Adrenal gland (tissue), 12 donors: Measurements from ENCODE around the gene THSD4. TPM values are rescaled to one million over a fixed set of nuclear protein-coding genes. Genes with fewer than 3 reads are reported as not detected.

Experiments
- DNase-seq, 7 donors: peaks; one replicate each; pipeline ENCODE4 v3.0.0-alpha.2; 2019 to 2020
- H3K27ac ChIP-seq, 5 donors: fragments of 200-600 bp; sonication (generic) in 4 of 5; 1 replicate in 3 of 5; 2 replicates in 2 of 5; pipeline versions ENCODE4 v1.5.1 to v1.8.0; 2016 to 2020; ENCODE audit warnings: mild to moderate bottlenecking in 1 of 5
- H3K27me3 ChIP-seq: fragments of 200-600 bp; 2 replicates; pipeline ENCODE4 v1.8.0; 2021
- H3K36me3 ChIP-seq, 2 donors: fragments of 200-600 bp; replicated peaks in 1 of 2; 1 replicate in 1 of 2; 2 replicates in 1 of 2; pipeline versions ENCODE4 v1.5.1 to v1.8.0; 2018 to 2022
- H3K4me1 ChIP-seq, 2 donors: fragments of 200-600 bp; replicated peaks in 1 of 2; 1 replicate in 1 of 2; 2 replicates in 1 of 2; pipeline versions ENCODE4 v1.5.1 to v1.8.0; 2018 to 2021
- H3K4me3 ChIP-seq, 4 donors: fragments of 200-600 bp; sonication (generic) in 3 of 4; one replicate each; pipeline ENCODE4 v1.5.1; 2016 to 2018
- H3K9me3 ChIP-seq, 3 donors: fragments of 200-600 bp; sonication (generic) in 1 of 3; replicated peaks in 1 of 3; 1 replicate in 2 of 3; 2 replicates in 1 of 3; pipeline versions ENCODE4 v1.5.1 to v1.8.0; 2016 to 2021
- POLR2A ChIP-seq, 2 donors: fragments of 450-650 bp; IDR thresholded peaks; one replicate each; pipeline ENCODE4 v1.6.1; 2017; ENCODE audit warnings: antibody characterized with exemption in 2 of 2, mild to moderate bottlenecking in 2 of 2, moderate library complexity in 1 of 2
- WGBS, 4 donors: extraction: QIAGEN DNeasy Blood & Tissue Kit in 2 of 4; methylation state at CpG; one replicate each; pipeline versions ENCODE4 v1.1.5 to v1.1.7; 2013 to 2017; 5-methylcytosine and 5-hydroxymethylcytosine counted together
- intact Hi-C, 2 donors: fragments of 100-400 bp; cut with DNase I; formaldehyde crosslinking; loops; one replicate each; pipeline versions ENCODE4 v1.14.1 to v1.15.0; 2022 to 2023
- polyA plus RNA-seq, 3 donors: library from polyadenylated mRNA; stranded (reverse); fragments of 200-250 nt in 2 of 3; fragments of 350-450 nt in 1 of 3; fragmentation: Illumina TruSeq in 1 of 3; extraction: RNeasy Lipid Tissue Mini Kit (QIAGEN cat#74804) in 1 of 3; gene quantifications; one replicate each; pipeline ENCODE4 v1.2.3, GENCODE V29; 2013 to 2014
- total RNA-seq, 9 donors: library from RNA; depleted of rRNA in 4 of 9; stranded (reverse); fragments of >200 nt in 4 of 9; fragments of 120-200 nt in 1 of 9; fragmentation: NEBNext Ultra II Directional in 1 of 9; extraction: Animal tissue kit (Norgen Biotek cat#: 25700) in 1 of 9; gene quantifications; one replicate each; pipeline versions ENCODE4 v1.1.0 to v1.2.4, GENCODE V29; 2013 to 2023
- TF ChIP-seq, protein P1 (sequence below), 6 experiments: fragments of 450-650 bp in 4 of 6; fragments of 200-600 bp in 2 of 6; sonication (generic) in 1 of 6; IDR thresholded peaks; 1 replicate in 5 of 6; 2 replicates in 1 of 6; pipeline versions ENCODE4 v1.5.1 to v1.8.0; 2016 to 2021; ENCODE audit warnings: antibody characterized with exemption in 6 of 6, mild to moderate bottlenecking in 2 of 6, moderate library complexity in 1 of 6
- donor health status: healthy with polysubstance abuse.
- donor health status: Bipolar disorder and iron deficiency.
- donor health status: DM: yes; HTN: yes; CAD: no.
- donor health status: DM: no; HTN: no; CAD: no.
- donor health status: DM: no; HTN: no; CAD: no.
- donor health status: DM: yes; HTN: yes; CAD: no.

The THSD4 gene
- total and polyA plus RNA-seq, 12 donors = 5.3 to 53.2 (median 23.2) TPM

DNA sequence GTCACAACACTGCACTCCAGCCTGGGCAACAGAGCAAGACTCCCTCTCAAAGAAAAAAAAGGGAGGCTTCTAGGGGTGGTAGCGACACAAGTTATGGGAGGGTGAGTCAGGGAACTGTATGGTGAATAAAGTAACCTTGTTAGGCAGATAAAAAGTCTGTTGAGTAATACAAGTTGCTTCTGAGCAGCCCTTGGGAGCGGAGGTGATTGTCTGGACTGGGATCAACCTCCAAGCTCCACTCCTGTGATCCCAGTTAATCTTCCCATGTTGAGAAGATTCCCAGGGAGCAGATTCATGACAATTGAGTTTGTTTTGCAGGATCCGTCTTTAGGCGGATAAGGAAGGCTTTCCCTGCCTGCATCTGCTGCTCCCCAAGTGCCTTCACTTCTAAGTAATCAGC lies 335.9 kb downstream of the THSD4 start:
- peak in 2 of 7 donors; percentile 35 to 37 for DNase-seq
- WGBS, 4 donors = 48 to 72% (median 65%) methylated on average over 4 of the region's 4 CpGs
- Histone ChIP-seq H3K9me3 (no peaks in the 10 kb centered on the region), H3K27ac (no peak overlapping the region), H3K36me3 (no peaks in the 10 kb centered on the region), H3K27me3 (no peaks in the 10 kb centered on the region), H3K4me3 (no peak overlapping the region), H3K4me1 (peaks cover 3 to 10% of the 10 kb centered on the region in 2 donors)
- intact Hi-C loops = no loop called here
- TF ChIP-seq POLR2A (IDR thresholded peaks at IDR 0.05) = no peak
- TF ChIP-seq, protein P1, sequence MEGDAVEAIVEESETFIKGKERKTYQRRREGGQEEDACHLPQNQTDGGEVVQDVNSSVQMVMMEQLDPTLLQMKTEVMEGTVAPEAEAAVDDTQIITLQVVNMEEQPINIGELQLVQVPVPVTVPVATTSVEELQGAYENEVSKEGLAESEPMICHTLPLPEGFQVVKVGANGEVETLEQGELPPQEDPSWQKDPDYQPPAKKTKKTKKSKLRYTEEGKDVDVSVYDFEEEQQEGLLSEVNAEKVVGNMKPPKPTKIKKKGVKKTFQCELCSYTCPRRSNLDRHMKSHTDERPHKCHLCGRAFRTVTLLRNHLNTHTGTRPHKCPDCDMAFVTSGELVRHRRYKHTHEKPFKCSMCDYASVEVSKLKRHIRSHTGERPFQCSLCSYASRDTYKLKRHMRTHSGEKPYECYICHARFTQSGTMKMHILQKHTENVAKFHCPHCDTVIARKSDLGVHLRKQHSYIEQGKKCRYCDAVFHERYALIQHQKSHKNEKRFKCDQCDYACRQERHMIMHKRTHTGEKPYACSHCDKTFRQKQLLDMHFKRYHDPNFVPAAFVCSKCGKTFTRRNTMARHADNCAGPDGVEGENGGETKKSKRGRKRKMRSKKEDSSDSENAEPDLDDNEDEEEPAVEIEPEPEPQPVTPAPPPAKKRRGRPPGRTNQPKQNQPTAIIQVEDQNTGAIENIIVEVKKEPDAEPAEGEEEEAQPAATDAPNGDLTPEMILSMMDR (IDR thresholded peaks at IDR 0.05) = no peak

DNA sequence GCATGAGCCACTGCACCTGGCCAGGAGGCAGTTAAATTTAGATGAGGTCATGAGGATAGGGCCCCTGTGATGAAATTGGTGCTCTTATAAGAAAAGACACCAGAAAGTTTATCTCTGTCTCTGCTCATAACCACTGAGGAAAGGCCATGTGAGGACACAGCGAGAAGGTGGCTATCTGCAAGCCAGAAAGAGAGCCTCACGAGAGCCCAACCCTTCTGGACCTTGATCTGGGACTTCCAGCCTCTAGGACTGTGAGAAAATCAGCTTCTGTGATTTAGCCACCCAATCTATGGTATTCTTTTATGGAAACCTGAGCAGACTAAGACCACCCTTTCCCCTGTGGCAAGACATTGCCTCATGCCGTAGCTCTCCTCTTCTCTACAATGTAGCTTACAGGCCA lies 337.6 kb downstream of the THSD4 start:
- no peaks in the 10 kb centered on the region for H3K9me3 ChIP-seq

DNA sequence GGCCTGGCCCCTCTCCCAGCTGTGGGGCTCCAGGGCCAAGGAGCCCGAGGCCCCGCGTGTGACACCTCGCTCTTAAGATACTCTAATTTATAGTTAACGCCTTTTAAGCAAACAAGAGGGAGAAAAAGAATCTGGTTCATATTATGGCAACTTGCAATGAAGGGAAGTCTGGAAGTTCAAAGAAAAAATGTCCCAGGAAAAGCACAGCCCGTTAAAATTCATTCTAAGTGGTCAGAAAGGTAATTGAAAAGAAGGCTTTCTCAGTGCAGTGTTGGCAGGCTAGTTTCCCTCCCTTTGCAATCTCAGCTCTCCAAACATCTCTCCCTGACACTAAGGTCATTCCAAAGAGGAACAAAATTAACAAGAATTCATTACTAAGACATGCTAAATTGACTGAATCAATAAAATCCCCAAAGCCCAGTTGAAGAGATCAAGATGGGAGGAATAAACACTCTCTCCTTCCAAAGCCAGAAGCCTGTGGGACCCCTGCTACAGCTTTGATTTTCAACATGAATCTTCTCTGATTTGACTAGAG lies 339.3 kb downstream of the THSD4 start:
- WGBS, 4 donors = 78 to 87% (median 82%) methylated on average over 6 of the region's 6 CpGs
- intact Hi-C loops = no loop called here

More for the DNA sequence above, 337.6 kb downstream of the THSD4 start:
- peaks cover 3 to 13% of the 10 kb centered on the region in 2 donors for H3K4me1 ChIP-seq
- no peak overlapping the region for H3K4me3 ChIP-seq
- WGBS, 4 donors = 73 to 93% (median 91%) methylated on average over 3 of the region's 3 CpGs
- intact Hi-C loops = no loop called here
- H3K27ac ChIP-seq = no peak overlapping the region
- TF ChIP-seq POLR2A (IDR thresholded peaks at IDR 0.05) = no peak
- TF ChIP-seq, protein P1 (IDR thresholded peaks at IDR 0.05) = no peak
- DNase-seq = no peak
- no peaks in the 10 kb centered on the region for H3K36me3 ChIP-seq
- no peaks in the 10 kb centered on the region for H3K27me3 ChIP-seq

DNA sequence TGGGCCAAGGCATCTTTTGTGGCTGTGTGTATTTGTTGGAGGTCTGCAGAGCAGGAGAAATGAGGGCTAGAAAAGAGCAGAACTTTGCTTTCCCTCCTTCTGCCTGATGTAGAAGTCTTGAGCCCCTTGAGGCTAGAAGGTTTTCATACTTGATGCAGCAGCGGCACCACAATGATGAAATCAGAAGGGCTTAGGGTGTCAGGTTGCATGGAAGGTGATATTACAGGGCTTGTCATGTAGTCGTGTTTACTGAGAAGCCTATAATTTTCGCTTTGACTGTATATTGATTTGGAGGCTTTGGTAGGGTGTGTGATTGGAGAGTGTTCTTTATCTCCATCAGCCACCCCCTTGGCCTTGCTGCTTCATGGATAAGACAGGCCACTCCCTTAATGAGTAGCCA lies 339.8 kb downstream of the THSD4 start:
- Histone ChIP-seq H3K9me3 (no peaks in the 10 kb centered on the region), H3K27ac (no peak overlapping the region), H3K27me3 (no peaks in the 10 kb centered on the region), H3K4me1 (peaks cover 12 to 14% of the 10 kb centered on the region in 2 donors), H3K4me3 (no peak overlapping the region), H3K36me3 (no peaks in the 10 kb centered on the region)
- no peak for DNase-seq
- intact Hi-C loops = no loop called here
- 75 to 89% (median 85%) methylated on average over 3 of the region's 3 CpGs for WGBS, 4 donors
- TF ChIP-seq, protein P1 (IDR thresholded peaks at IDR 0.05) = no peak
- TF ChIP-seq POLR2A (IDR thresholded peaks at IDR 0.05) = no peak

More for the DNA sequence above, 339.3 kb downstream of the THSD4 start:
- Histone ChIP-seq H3K36me3 (no peaks in the 10 kb centered on the region), H3K27ac (no peak overlapping the region), H3K4me3 (no peak overlapping the region), H3K27me3 (no peaks in the 10 kb centered on the region), H3K4me1 (peaks cover 12 to 14% of the 10 kb centered on the region in 2 donors), H3K9me3 (no peaks in the 10 kb centered on the region)
- TF ChIP-seq POLR2A (IDR thresholded peaks at IDR 0.05) = no peak
- TF ChIP-seq, protein P1 (IDR thresholded peaks at IDR 0.05) = no peak
- no peak for DNase-seq
